KMS-11 (cell line): ENCODE measurements around the gene RASSF5.

Experiments used
- H2AFZ ChIP-seq: fragments of 200-600 bp; sonication (generic); 2 replicates; pipeline ENCODE4 v1.6.1; 2016; ENCODE audit warnings: antibody characterized with exemption, mixed run types, low read depth
- H3K27ac ChIP-seq: fragments of 200-600 bp; sonication (generic); 2 replicates; pipeline ENCODE4 v1.6.1; 2016; ENCODE audit warnings: mild to moderate bottlenecking, mixed run types
- H3K27me3 ChIP-seq: fragments of 200-600 bp; sonication (generic); 2 replicates; pipeline ENCODE4 v1.6.1; 2017; ENCODE audit warnings: mild to moderate bottlenecking, low read depth, mixed run types, moderate library complexity; ENCODE audit not compliant: insufficient read depth
- H3K36me3 ChIP-seq: fragments of 200-600 bp; sonication (generic); 2 replicates; pipeline ENCODE4 v1.6.1; 2017; ENCODE audit warnings: mild to moderate bottlenecking, mixed run types; ENCODE audit not compliant: insufficient read depth
- H3K4me1 ChIP-seq: fragments of 200-600 bp; sonication (generic); 2 replicates; pipeline ENCODE4 v1.6.1; 2016; ENCODE audit warnings: mild to moderate bottlenecking, low read depth, mixed run types; ENCODE audit not compliant: poor library complexity, severe bottlenecking
- H3K4me2 ChIP-seq: fragments of 200-600 bp; sonication (generic); 2 replicates; pipeline ENCODE4 v1.7.0; 2016; ENCODE audit warnings: mild to moderate bottlenecking, mixed run types
- H3K4me3 ChIP-seq: fragments of 200-600 bp; sonication (generic); IDR thresholded peaks from 2 replicates; pipeline ENCODE4 v1.6.1; 2017; ENCODE audit warnings: low read depth, low read length, mixed read lengths; ENCODE audit not compliant: insufficient read depth
- H3K79me2 ChIP-seq: fragments of 200-600 bp; sonication (generic); 2 replicates; pipeline ENCODE4 v1.6.1; 2016; ENCODE audit warnings: low read depth, mixed run types; ENCODE audit not compliant: insufficient read depth
- H3K9ac ChIP-seq: fragments of 200-600 bp; sonication (generic); 2 replicates; pipeline ENCODE4 v1.6.1; 2016; ENCODE audit warnings: mild to moderate bottlenecking, mixed run types
- H4K20me1 ChIP-seq: fragments of 200-600 bp; sonication (generic); 2 replicates; pipeline ENCODE4 v1.6.1; 2016; ENCODE audit warnings: mild to moderate bottlenecking, mixed run types; ENCODE audit not compliant: insufficient read depth
- TF ChIP-seq, protein P1 (sequence below): fragments of 200-600 bp; sonication (generic); conservative IDR thresholded peaks from 2 replicates; pipeline ENCODE4 v1.6.1; 2017; ENCODE audit warnings: low read depth, mild to moderate bottlenecking, antibody characterized with exemption, low read length, moderate library complexity, mixed read lengths

The RASSF5 gene

DNA sequence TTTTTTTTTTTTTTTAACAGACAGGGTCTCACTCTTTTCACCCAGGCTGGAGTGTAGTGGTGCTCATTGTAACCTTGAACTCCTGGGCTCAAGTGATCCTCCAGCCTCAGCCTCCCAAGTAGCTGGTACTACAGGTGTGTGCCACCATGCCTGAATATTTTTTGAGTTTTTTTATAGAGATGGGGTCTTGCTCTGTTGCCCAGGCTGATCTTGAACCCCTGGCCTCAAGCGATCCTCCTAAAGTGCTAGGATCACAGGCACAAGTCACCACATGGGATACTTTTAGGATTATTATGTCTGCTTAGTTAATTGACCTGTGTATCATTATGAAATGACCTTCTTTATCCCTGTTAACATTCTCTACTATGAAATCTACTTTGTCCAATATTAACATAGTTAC, 38.0 kb downstream of the RASSF5 start:
- H3K27me3 ChIP-seq, result no peaks in the 10 kb centered on the region
- H3K4me1 ChIP-seq, result peaks cover 4% of the 10 kb centered on the region
- H3K4me3 ChIP-seq, result no peak overlapping the region
- no peak overlapping the region for H2AFZ ChIP-seq
- H3K4me2 ChIP-seq, result no peak overlapping the region
- H3K27ac ChIP-seq, result no peak overlapping the region
- H3K36me3 ChIP-seq, result no peaks in the 10 kb centered on the region
- H3K9ac ChIP-seq, result no peak overlapping the region
- no peaks in the 10 kb centered on the region for H3K79me2 ChIP-seq
- TF ChIP-seq, protein P1, sequence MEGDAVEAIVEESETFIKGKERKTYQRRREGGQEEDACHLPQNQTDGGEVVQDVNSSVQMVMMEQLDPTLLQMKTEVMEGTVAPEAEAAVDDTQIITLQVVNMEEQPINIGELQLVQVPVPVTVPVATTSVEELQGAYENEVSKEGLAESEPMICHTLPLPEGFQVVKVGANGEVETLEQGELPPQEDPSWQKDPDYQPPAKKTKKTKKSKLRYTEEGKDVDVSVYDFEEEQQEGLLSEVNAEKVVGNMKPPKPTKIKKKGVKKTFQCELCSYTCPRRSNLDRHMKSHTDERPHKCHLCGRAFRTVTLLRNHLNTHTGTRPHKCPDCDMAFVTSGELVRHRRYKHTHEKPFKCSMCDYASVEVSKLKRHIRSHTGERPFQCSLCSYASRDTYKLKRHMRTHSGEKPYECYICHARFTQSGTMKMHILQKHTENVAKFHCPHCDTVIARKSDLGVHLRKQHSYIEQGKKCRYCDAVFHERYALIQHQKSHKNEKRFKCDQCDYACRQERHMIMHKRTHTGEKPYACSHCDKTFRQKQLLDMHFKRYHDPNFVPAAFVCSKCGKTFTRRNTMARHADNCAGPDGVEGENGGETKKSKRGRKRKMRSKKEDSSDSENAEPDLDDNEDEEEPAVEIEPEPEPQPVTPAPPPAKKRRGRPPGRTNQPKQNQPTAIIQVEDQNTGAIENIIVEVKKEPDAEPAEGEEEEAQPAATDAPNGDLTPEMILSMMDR, result no peak
- no peaks in the 10 kb centered on the region for H4K20me1 ChIP-seq

DNA sequence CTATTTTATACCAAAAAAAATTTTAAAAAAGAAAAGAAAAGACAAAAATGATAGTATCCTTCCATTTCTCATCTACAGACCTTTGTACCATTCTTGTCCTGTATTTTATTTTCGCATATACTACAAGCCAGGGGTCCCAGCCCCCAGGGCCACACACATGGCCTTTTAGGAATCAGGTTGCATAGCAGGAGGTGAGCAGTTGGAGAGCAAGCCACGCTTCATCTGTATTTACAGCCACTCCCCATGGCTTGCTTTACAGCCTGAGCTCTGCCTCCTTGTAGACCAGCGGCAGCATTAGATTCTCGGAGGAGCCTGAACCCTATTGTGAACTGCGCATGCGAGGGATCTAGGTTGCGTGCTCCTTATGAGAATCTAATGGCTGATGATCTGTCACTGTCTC, 39.8 kb downstream of the RASSF5 start:
- peaks cover 4% of the 10 kb centered on the region for H3K4me1 ChIP-seq
- H3K4me2 ChIP-seq, result no peak overlapping the region
- no peaks in the 10 kb centered on the region for H3K36me3 ChIP-seq
- no peak overlapping the region for H2AFZ ChIP-seq
- H3K9ac ChIP-seq, result no peak overlapping the region
- H3K27ac ChIP-seq, result no peak overlapping the region
- no peaks in the 10 kb centered on the region for H3K27me3 ChIP-seq
- H3K79me2 ChIP-seq, result no peaks in the 10 kb centered on the region
- no peaks in the 10 kb centered on the region for H4K20me1 ChIP-seq
- H3K4me3 ChIP-seq, result no peak overlapping the region
- TF ChIP-seq, protein P1, result no peak

DNA sequence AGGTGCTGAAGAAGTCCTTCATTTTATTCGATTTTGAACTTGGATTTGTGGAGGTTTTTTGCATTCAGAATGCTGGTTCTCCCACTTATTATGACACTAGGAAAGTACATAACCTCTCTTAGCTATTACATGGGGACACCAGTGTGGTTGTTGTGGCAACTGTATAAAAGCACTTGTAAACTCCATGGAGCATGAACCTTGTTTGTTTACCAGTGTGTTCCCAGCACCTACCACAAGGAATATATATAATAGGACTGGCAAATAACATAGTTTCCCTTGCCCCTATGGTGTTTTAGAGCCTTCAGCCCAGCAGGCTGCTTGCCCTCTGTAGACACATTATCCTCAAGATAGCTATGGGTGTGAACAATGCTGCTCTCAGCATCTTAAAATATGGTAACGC, 43.1 kb downstream of the RASSF5 start:
- Histone ChIP-seq H3K36me3 (no peaks in the 10 kb centered on the region), H3K4me3 (no peak overlapping the region), H3K4me1 (peaks cover 20% of the 10 kb centered on the region), H3K79me2 (no peaks in the 10 kb centered on the region), H3K9ac (no peak overlapping the region), H3K27ac (no peak overlapping the region), H3K4me2 (no peak overlapping the region), H2AFZ (no peak overlapping the region), H3K27me3 (no peaks in the 10 kb centered on the region), H4K20me1 (no peaks in the 10 kb centered on the region)
- TF ChIP-seq, protein P1, result no peak

DNA sequence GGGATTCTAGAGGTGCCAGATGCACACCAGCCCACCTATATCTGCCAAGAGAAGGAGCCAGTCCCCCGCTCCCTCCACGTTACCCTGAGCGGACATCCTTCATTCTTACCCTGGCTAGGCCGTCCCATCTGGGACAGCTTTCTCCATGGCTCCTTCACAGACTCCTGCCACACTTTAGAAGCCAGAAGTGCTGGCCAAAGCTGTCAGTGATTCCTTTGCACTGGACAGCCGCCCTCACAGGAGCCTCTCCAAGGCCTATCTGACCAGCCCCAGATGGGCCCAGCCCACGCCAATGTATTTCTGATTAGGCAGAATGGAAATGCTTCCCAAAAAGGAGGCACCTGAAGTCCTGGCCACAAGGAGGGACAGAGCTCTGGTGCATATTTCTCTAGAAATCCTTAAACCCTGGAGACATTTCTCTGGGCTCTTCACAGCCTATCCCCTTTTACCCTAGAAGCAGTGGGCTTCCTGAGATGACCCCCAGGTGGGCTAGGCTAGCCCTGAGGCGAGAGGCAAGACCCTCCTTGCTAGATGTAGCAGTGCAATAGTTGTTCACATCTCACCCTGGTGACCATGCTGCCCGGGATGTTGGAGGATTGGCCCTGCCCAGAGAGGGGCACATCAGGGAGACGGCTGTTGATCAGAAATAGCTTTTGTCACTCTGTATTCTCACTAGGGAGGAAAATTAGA, 44.1 kb downstream of the RASSF5 start:
- no peaks in the 10 kb centered on the region for H3K36me3 ChIP-seq
- no peak overlapping the region for H3K27ac ChIP-seq
- no peak overlapping the region for H3K4me3 ChIP-seq
- H3K79me2 ChIP-seq, result no peaks in the 10 kb centered on the region; the same call in 1 of the 2 replicates
- no peak overlapping the region for H2AFZ ChIP-seq
- no peak overlapping the region for H3K9ac ChIP-seq
- H3K4me1 ChIP-seq, result peaks cover 30% of the 10 kb centered on the region
- no peaks in the 10 kb centered on the region for H3K27me3 ChIP-seq
- H3K4me2 ChIP-seq, result no peak overlapping the region
- no peaks in the 10 kb centered on the region for H4K20me1 ChIP-seq
- TF ChIP-seq, protein P1, result no peak
